IMR-90 (cell line): ENCODE results near the gene EDA. TPM values are rescaled to one million over a fixed set of nuclear protein-coding genes. Genes with fewer than 3 reads are reported as not detected.

Source experiments
- ATAC-seq: fragments of 200-7000 bp; cut with Tn5 transposase; 2 replicates; pipeline ENCODE4 v1.9.1; 2020; ENCODE audit warnings: low read depth, mild to moderate bottlenecking, moderate library complexity
- BruUV-seq: library from RNA; stranded (reverse); fragments of 400-500 nt; replicated peaks from 2 replicates; lab custom pipeline; 2021; lab: Mats Ljungman, UMichigan
- CTCF ChIA-PET: fragments of 300-600 bp; formaldehyde crosslinking; extraction: SDS; loops from one replicate; lab custom pipeline; 2021; ENCODE audit warnings: antibody characterized with exemption; lab: Yijun Ruan, JAX
- POLR2A ChIA-PET: fragments of 300-600 bp; sonication (Branson Sonifier 250); formaldehyde crosslinking; loops from one replicate; lab custom pipeline; 2022; ENCODE audit warnings: antibody characterized with exemption; ENCODE audit not compliant: unreplicated experiment; lab: Charles Lee
- DNase-seq: peaks from one replicate; pipeline ENCODE4 v3.0.0; 2013
- H2AFZ ChIP-seq: replicated peaks from 2 replicates; pipeline ENCODE3; 2013; ENCODE audit warnings: low read length, mild to moderate bottlenecking; ENCODE audit not compliant: poor library complexity
- H2AK5ac ChIP-seq: 2 replicates; pipeline ENCODE4 v1.6.1; 2013; ENCODE audit warnings: low read depth, low read length, inconsistent platforms
- H2AK9ac ChIP-seq: replicated peaks from 2 replicates; pipeline ENCODE3; 2013; ENCODE audit warnings: mild to moderate bottlenecking, low read depth, low read length, moderate library complexity; ENCODE audit not compliant: poor library complexity
- H2BK120ac ChIP-seq: 2 replicates; pipeline ENCODE4 v1.6.1; 2013; ENCODE audit warnings: low read depth, low read length, inconsistent platforms
- H2BK15ac ChIP-seq: 3 replicates; pipeline ENCODE4 v1.6.1; 2013; ENCODE audit warnings: low read depth, low read length, inconsistent platforms
- H2BK20ac ChIP-seq: 2 replicates; pipeline ENCODE4 v1.6.1; 2013; ENCODE audit warnings: low read depth, mild to moderate bottlenecking, inconsistent platforms, low read length, moderate library complexity
- H2BK5ac ChIP-seq: 2 replicates; pipeline ENCODE4 v1.6.1; 2013; ENCODE audit warnings: mild to moderate bottlenecking, low read depth, low read length, inconsistent platforms; ENCODE audit not compliant: poor library complexity, severe bottlenecking
- H3K14ac ChIP-seq: replicated peaks from 2 replicates; pipeline ENCODE4 v1.6.1; 2013; ENCODE audit warnings: low read depth, low read length, inconsistent platforms
- H3K18ac ChIP-seq: 2 replicates; pipeline ENCODE4 v1.6.1; 2013; ENCODE audit warnings: low read depth, low read length, control low read depth
- H3K23ac ChIP-seq: 2 replicates; pipeline ENCODE4 v1.6.1; 2013; ENCODE audit warnings: low read depth, low read length, inconsistent platforms
- H3K27ac ChIP-seq: 2 replicates; pipeline ENCODE4 v1.5.1; 2013; ENCODE audit warnings: mild to moderate bottlenecking, control low read depth, low read length; ENCODE audit not compliant: insufficient read depth
- H3K27me3 ChIP-seq: 2 replicates; pipeline ENCODE4 v1.6.1; 2013; ENCODE audit warnings: low read length; ENCODE audit not compliant: control insufficient read depth, insufficient read depth
- H3K36me3 ChIP-seq: 2 replicates; pipeline ENCODE4 v1.6.1; 2013; ENCODE audit warnings: low read length, mixed read lengths; ENCODE audit not compliant: control insufficient read depth, insufficient read depth
- H3K4ac ChIP-seq: 2 replicates; pipeline ENCODE4 v1.6.1; 2013; ENCODE audit warnings: low read depth, low read length, inconsistent platforms
- H3K4me1 ChIP-seq: 2 replicates; pipeline ENCODE4 v1.6.1; 2013; ENCODE audit warnings: low read length, mixed read lengths; ENCODE audit not compliant: control insufficient read depth, insufficient read depth
- H3K4me2 ChIP-seq: 2 replicates; pipeline ENCODE4 v1.6.1; 2013; ENCODE audit warnings: low read depth, mild to moderate bottlenecking, control low read depth, low read length, moderate library complexity
- H3K4me3 ChIP-seq: 2 replicates; pipeline ENCODE4 v1.5.1; 2013; ENCODE audit warnings: low read depth, mild to moderate bottlenecking, control low read depth, low read length, moderate library complexity; ENCODE audit not compliant: insufficient read depth
- H3K56ac ChIP-seq: 2 replicates; pipeline ENCODE4 v1.6.1; 2013; ENCODE audit warnings: low read length, inconsistent platforms; ENCODE audit not compliant: insufficient read depth; ENCODE audit errors: extremely low read depth
- H3K79me1 ChIP-seq, 2 experiments: 2 replicates each; pipeline ENCODE4 v1.6.1; 2013; ENCODE audit warnings: low read length in 2 of 2, inconsistent platforms in 1 of 2, low read depth in 1 of 2
- H3K9ac ChIP-seq: 2 replicates; pipeline ENCODE4 v1.6.1; 2013; ENCODE audit warnings: low read depth, low read length, control low read depth
- H3K9me1 ChIP-seq: 2 replicates; pipeline ENCODE4 v1.6.1; 2013; ENCODE audit warnings: low read length, inconsistent platforms; ENCODE audit not compliant: insufficient read depth
- H3K9me3 ChIP-seq: 2 replicates; pipeline ENCODE4 v1.6.1; 2013; ENCODE audit warnings: low read length; ENCODE audit not compliant: control insufficient read depth, insufficient read depth
- H4K20me1 ChIP-seq: 2 replicates; pipeline ENCODE4 v1.6.1; 2013; ENCODE audit warnings: low read length, inconsistent platforms; ENCODE audit not compliant: insufficient read depth
- H4K5ac ChIP-seq: 2 replicates; pipeline ENCODE4 v1.6.1; 2013; ENCODE audit warnings: mild to moderate bottlenecking, low read depth, low read length, control low read depth
- H4K8ac ChIP-seq, 2 experiments: 2 replicates each; pipeline ENCODE4 v1.6.1; 2013; ENCODE audit warnings: low read depth in 2 of 2, low read length in 2 of 2, control low read depth in 1 of 2, inconsistent platforms in 1 of 2
- H4K91ac ChIP-seq: 2 replicates; pipeline ENCODE4 v1.6.1; 2013; ENCODE audit warnings: low read depth, low read length, inconsistent platforms; ENCODE audit not compliant: insufficient read depth
- BHLHE40 ChIP-seq: fragments of 150-350 bp; IDR thresholded peaks from 2 replicates; pipeline ENCODE4 v1.6.1; 2016; ENCODE audit warnings: mild to moderate bottlenecking, low read depth, low read length
- ELK1 ChIP-seq: fragments of 150-350 bp; IDR thresholded peaks from 2 replicates; pipeline ENCODE4 v1.6.1; 2016; ENCODE audit warnings: low read depth, mild to moderate bottlenecking, low read length, moderate library complexity, borderline replicate concordance
- WGBS, 2 experiments: methylation state at CpG; one replicate each; pipeline versions ENCODE4 v1.1.5 to v1.1.7; 2013; ENCODE audit warnings: missing lambda C conversion rate in 2 of 2; ENCODE audit not compliant: insufficient read length in 1 of 2; ENCODE audit errors: extremely low coverage in 2 of 2; 5-methylcytosine and 5-hydroxymethylcytosine counted together
- dilution Hi-C: fragments of 300-500 bp; cut with HindIII; formaldehyde crosslinking; loops from one replicate; pipeline ENCODE4 v1.14.3; 2018; ENCODE audit warnings: low sequenced_read_pairs; ENCODE audit not compliant: unreplicated experiment
- in situ Hi-C: fragments of 300-500 bp; cut with MboI; formaldehyde crosslinking; loops from 3 replicates; pipeline ENCODE4 v1.14.3; 2019; ENCODE audit warnings: low sequenced_read_pairs, inconsistent platforms, mixed read lengths
- intact Hi-C: fragments of 100-400 bp; cut with micrococcal nuclease; formaldehyde crosslinking; loops from 2 replicates; pipeline ENCODE4 v1.10.0; 2022
- polyA plus RNA-seq, 3 experiments: library from polyadenylated mRNA; depleted of rRNA; stranded (reverse); fragments of >200 nt; gene quantifications; 2 replicates each; pipeline ENCODE4 v1.2.3, GENCODE V29; 2012; ENCODE audit warnings: low replicate concordance in 1 of 3
- total RNA-seq: library from RNA; depleted of rRNA; stranded (reverse); fragments of >200 nt; gene quantifications from 2 replicates; pipeline ENCODE4 v1.2.3, GENCODE V29; 2012

EDA gene
- total and polyA plus RNA-seq, 2 of the 4 experiments (the other 2 are of a cell fraction) = under 0.01 TPM; not detected in 1

DNA sequence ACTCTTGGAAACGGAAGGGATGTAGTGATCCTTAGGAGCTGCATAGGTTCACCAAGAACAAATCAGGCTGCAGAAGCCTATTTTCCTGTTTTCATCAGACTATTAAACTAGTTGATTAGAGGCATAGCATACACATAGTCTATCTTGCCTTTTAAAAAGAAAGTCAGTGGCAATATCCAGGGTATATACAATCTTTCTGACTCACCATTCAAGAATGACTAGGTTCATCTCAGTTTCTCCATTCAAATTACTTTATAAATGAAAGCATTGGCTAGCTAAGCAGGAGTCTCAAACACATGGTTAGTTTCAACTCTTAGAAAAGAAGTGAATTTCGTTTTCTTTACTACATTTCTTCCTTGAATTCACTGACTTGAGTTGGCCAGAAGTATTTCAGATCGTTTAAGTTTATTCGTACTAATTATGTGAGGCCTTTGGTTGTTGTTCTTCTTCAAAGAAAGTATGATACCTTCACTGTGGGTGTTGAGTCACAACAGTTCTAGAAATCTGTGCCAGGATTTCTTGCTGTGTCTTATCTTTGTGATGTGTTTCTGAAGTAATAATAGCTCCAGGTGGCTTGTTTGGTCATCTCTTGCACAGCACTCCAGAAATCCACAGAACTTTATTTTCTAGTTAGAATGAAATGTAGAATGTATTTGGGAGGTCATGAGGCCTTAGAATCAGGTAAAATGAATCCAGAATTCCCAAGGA, 345.6 kb downstream of the EDA start:
- no peaks in the 10 kb centered on the region; the same call in 1 of the 2 replicates for H3K27me3 ChIP-seq
- no peaks in the 10 kb centered on the region for H4K20me1 ChIP-seq
- in situ Hi-C loops (no loop called here), dilution Hi-C loops (no loop called here), intact Hi-C loops (no loop called here)
- ChIA-PET POLR2A (no interaction called here), CTCF (no interaction called here)
- H2BK15ac ChIP-seq = no peak overlapping the region
- no peak overlapping the region for H4K8ac ChIP-seq
- H3K9me1 ChIP-seq = no peaks in the 10 kb centered on the region
- no peak overlapping the region for H3K4me3 ChIP-seq
- no peak for ATAC-seq
- no CpG with 5 or more reads among the region's 4 CpGs for WGBS, 2 experiments
- no peak overlapping the region for H3K23ac ChIP-seq
- no peak overlapping the region for H4K5ac ChIP-seq
- no peak overlapping the region for H3K56ac ChIP-seq
- no peaks in the 10 kb centered on the region for H3K9me3 ChIP-seq
- no TSS peak for BruUV-seq
- H2BK5ac ChIP-seq = no peak overlapping the region
- no peak overlapping the region for H3K9ac ChIP-seq
- H3K4ac ChIP-seq = no peak overlapping the region
- no peak overlapping the region for H2BK120ac ChIP-seq
- DNase-seq = peak; percentile 1
- no peak overlapping the region for H2BK20ac ChIP-seq
- no peak overlapping the region for H3K27ac ChIP-seq
- no peak overlapping the region for H4K91ac ChIP-seq
- no peaks in the 10 kb centered on the region for H3K4me1 ChIP-seq
- TF ChIP-seq ELK1 = no peak
- TF ChIP-seq BHLHE40 = no peak
- no peak overlapping the region for H3K4me2 ChIP-seq
- H2AK9ac ChIP-seq = no peak overlapping the region
- H3K36me3 ChIP-seq = no peaks in the 10 kb centered on the region
- no peaks in the 10 kb centered on the region for H3K79me1 ChIP-seq
- no peak overlapping the region for H3K18ac ChIP-seq
- H2AFZ ChIP-seq = no peak overlapping the region
- no peak overlapping the region for H3K14ac ChIP-seq
- H2AK5ac ChIP-seq = no peak overlapping the region
